Inferior parietal cortex (tissue), 1 donor: ENCODE measurements around the gene RDH14.

Source experiments
- DNase-seq: peaks from one replicate; pipeline ENCODE4 v3.0.0-alpha.2; 2016; ENCODE audit errors: extremely low spot score

RDH14 gene

DNA sequence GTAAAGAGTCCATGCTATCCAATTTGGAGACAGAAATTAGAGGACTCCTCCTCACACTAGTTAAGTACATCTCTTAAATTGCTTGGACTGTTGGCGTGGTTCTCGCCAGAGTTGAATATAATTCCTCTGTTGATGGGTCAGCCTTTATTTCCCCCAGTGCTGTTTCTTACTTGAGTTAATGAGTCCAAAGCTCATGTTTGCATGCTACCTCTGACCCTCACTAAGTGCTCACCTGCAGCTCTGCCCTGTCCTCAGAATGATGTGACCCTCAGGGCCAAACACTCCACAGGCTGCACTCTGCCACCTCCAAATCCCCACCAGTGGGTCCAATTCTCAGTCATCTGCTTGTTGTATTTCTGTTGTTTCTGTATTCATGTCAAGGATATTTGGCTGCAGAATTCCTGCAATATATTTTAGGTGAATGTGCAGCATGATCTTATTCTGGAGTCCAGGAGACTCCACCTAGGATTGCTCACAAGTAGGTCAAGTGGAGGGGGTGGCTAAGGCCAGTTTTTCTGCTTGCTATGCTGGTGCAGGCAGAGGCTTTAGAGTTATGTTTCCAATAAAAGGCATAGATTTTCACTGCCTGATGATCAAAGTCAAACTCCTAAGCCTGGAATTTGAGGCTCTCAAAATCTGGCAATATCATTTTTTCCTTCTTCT is 37.8 kb downstream of the RDH14 start:
- DNase-seq, result no peak

GRCh38 chr2:18520451-18521425 is 39.7 kb downstream of the RDH14 start:
- DNase-seq, result peak; percentile 83

DNA sequence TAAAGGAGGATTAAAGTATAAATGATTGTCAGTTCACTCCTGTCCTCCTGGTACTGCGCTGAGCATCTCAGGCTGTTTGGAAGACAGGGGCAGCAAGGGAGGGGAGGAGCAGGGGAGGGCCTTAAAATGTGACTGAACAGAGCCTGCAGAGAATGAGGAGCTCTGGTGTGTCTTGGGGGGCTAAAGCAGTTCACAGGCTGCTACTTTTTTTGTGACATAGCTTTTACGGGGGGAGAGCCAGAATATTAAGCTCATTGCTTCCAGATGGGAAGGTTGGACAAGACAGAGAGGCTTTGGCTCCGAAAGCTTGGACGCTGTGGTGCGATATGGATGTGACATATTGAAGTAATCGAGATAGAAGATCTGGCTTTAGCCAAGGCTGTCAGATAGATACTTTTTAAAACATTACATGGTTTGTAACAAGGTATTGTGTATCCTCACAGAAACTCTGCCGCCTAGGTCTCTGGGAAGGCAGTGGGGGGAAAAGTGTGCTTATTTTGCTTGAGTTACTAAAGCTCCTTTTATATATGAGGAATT is 40.5 kb downstream of the RDH14 start:
- DNase-seq, result no peak

DNA sequence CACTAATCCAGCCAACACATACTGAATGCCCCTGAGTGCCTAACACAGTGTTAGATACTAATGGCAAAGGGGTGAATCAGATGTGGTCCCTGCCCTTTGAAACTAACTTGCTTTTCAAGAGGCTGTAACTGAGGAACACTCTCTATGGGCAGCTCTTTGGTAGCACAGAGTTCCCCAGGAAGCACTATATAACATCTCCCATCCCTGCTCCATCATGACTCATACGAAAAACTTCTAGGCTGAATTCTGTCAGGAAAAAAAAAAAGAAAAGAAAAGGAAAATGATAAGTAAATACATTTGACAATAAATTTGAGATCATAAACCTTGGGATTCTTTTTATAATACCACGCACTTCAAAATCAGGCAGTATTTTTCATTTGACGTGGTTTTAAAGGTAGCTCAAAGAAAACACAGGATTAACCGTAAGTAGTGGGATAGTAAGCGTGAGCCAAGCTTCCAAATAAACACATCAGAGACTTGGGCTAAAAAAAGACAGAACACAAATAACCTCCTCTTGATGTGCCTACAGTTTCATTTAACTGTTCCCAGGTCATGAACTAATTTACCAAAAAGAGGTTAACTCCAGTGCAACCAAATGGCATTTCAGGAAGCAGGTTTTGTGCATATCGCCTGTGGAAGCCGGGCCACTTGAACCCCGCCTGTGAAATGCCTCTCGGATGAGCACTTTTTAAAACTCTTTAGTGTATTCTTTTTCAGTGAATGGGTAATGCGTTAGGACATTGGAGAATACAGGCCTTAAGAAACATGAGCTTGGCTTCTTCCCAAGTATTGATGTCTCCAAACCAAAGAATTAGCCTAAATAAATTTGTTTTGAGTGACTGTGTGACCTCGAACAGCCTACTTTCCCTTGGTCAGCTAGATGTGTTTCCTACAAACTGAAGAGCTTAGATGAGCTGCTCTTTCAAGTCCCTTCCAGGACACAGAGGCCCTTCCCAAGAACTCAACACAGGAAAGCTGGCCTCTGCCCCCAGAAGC is 42.0 kb downstream of the RDH14 start:
- no peak for DNase-seq

GRCh38 chr2:18517386-18517785 is 43.1 kb downstream of the RDH14 start:
- no peak for DNase-seq

DNA sequence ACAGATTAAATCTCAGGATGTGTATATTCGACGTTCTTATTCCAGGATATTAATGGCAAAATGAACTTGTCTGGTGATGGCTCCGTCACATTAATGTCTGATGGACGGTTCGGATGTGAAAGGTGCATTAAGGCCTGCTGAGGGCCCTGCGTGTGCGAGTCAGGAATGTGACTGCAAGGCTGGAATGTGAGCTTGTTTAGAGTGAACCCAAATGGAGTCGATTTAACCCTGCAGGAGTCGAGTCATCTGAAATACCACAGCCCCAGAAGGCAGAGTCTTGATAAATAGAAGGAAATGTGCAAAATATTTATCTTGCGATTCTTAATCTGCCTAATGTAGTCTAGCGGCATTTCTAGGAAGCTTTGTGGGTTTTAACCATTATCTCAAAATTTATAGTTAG is 44.3 kb downstream of the RDH14 start:
- DNase-seq, result no peak

GRCh38 chr2:18514526-18515461 is 45.7 kb downstream of the RDH14 start:
- no peak for DNase-seq

DNA sequence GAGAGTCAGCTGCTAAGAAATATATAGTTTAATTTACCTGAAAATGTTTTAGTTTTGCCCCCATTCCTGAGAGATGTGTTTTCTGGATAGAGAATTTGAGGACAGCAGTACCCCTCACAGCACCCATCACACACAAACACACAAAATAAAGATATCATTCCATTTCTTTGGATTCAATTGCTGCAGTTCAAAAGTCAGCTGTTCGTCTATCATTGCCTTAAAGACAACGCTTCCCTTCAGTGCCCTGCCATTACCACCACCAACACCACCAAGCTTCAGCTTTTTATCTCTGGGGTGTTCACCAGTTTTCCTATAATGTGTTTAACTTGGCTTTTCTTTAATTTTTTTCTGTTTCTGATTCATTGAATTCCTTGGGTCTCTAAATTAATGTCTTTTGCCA is 49.7 kb downstream of the RDH14 start:
- DNase-seq, result no peak

GRCh38 chr2:18506883-18507509 is 53.5 kb downstream of the RDH14 start:
- DNase-seq, result no peak

GRCh38 chr2:18505703-18506341 is 54.6 kb downstream of the RDH14 start:
- no peak for DNase-seq
